GM21390 (cell line): ENCODE data around the gene OTX1.
"Not testable (repeated sequence)": the region's sequence is repeated elsewhere in the genome, so short reads cannot be mapped to it uniquely, and the experiment has no call there.

ENCODE experiments used
- ATAC-seq: cut with Tn5 transposase; IDR thresholded peaks from one replicate; pipeline ENCODE4 v1.9.1; 2021; ENCODE audit not compliant: unreplicated experiment

OTX1 gene

GRCh38 chr2:63058921-63059792 lies 8.5 kb downstream of the OTX1 start:
- no peak for ATAC-seq

GRCh38 chr2:63059793-63060471 lies 9.3 kb downstream of the OTX1 start:
- no peak for ATAC-seq

- ATAC-seq: no peak
Observed at GRCh38 chr2:63060472-63060991, 9.9 kb downstream of the OTX1 start.

GRCh38 chr2:63064197-63064596 lies 13.6 kb downstream of the OTX1 start:
- no peak for ATAC-seq

- ATAC-seq: no peak
Observed at GRCh38 chr2:63064661-63065060, 14.0 kb downstream of the OTX1 start.

GRCh38 chr2:63066265-63066664 lies 15.6 kb downstream of the OTX1 start:
- no peak for ATAC-seq

- no peak for ATAC-seq
Observed at GRCh38 chr2:63066838-63067237, 16.2 kb downstream of the OTX1 start.

GRCh38 chr2:63071664-63072063 lies 21.0 kb downstream of the OTX1 start:
- ATAC-seq: no peak

GRCh38 chr2:63073994-63074393 lies 23.4 kb downstream of the OTX1 start:
- ATAC-seq: no peak

GRCh38 chr2:63074399-63074798 lies 23.8 kb downstream of the OTX1 start:
- not testable (repeated sequence) for ATAC-seq

GRCh38 chr2:63078852-63079606 lies 28.4 kb downstream of the OTX1 start:
- ATAC-seq: no peak

- no peak for ATAC-seq
Observed at GRCh38 chr2:63081404-63081803, 30.8 kb downstream of the OTX1 start.

- ATAC-seq: no peak
Observed at GRCh38 chr2:63086687-63087086, 36.1 kb downstream of the OTX1 start.

- ATAC-seq: no peak
Observed at GRCh38 chr2:63092401-63092800, 41.8 kb downstream of the OTX1 start.

GRCh38 chr2:63092857-63093256 lies 42.2 kb downstream of the OTX1 start:
- ATAC-seq: no peak

- ATAC-seq: no peak
Observed at GRCh38 chr2:63093502-63093901, 42.9 kb downstream of the OTX1 start.

- ATAC-seq: no peak
Observed at GRCh38 chr2:63096491-63096890, 45.9 kb downstream of the OTX1 start.

- no peak for ATAC-seq
Observed at GRCh38 chr2:63099032-63099431, 48.4 kb downstream of the OTX1 start.

GRCh38 chr2:63101954-63102353 lies 51.3 kb downstream of the OTX1 start:
- ATAC-seq: no peak

- ATAC-seq: no peak
Observed at GRCh38 chr2:63104482-63104881, 53.9 kb downstream of the OTX1 start.
